Stimulated activated CD8-positive, alpha-beta memory T cell treated with anti-CD3 and anti-CD28 coated beads, Interleukin-2, amount 100 ng/mL, for 48 hours (primary cell): ENCODE results near the gene IFNA14.
"Not testable (repeated sequence)": the region's sequence is repeated elsewhere in the genome, so short reads cannot be mapped to it uniquely, and the experiment has no call there.

Source experiments
- DNase-seq, 2 donors: peaks; one replicate each; pipeline ENCODE4 v3.0.0-alpha.2; 2020; ENCODE audit warnings: low read depth in 2 of 2

The IFNA14 gene

DNA sequence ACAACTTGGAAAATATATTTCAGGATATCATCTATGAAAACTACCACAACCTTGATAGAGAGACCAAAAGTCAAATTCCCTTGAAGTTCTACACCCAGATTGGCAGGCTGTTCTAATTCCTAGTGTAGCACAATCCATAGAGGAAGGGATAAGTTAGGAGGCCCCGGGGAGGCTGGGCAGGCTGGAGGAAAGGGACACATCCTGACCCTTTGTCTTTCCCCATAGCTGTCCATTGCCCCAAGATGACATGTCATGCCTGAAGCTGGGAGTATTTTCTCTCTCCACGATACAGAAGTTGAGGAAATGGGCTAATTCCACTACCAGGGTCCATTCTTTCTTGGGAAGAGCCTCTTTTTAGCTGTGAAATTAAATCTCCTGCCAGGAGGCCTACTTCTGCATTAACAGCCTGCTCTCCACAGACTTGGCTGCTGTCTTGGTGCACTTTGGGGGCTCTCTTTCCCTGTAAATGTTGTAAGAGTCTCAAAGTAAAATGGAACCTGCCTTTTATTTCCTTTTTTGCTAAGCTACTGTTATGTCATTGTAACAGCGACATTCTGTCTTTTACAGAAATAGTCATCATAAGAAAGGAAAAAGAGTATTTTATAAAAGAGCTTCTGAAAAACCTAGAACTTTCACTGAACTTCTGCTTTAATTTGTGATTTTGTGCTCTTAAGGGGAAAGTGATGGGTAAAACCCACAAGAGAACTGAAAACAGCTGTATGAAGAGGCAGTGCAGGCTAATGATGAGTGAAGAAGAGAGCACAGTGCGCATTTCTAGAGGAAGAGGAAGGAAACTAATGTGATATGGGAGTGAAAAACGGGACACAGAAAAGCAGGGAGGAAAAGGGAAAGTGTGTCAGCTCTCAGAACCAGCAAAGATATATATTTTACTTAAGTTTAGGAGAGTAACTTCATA, 26.1 kb downstream of the IFNA14 start:
- not testable (repeated sequence) for DNase-seq

DNA sequence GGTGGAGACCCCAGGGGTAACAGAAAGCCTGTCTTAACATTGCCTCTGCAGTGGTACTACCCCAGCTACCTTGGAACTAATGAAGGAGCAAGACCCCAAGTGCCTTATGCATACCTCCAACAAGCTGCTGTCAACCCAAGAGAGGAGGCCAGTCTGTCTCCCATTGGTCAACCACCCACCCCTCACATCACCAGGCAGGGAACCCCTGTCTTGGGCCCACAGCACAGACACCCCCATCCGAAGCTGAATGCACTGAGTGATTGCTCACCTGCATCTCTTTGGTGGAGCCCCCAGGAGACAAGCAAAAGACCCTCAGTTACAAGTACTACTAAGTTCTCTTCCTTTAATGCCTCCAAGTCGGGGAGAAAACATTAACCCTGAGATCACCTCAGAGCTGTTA, 27.6 kb downstream of the IFNA14 start:
- DNase-seq = not testable (repeated sequence)

DNA sequence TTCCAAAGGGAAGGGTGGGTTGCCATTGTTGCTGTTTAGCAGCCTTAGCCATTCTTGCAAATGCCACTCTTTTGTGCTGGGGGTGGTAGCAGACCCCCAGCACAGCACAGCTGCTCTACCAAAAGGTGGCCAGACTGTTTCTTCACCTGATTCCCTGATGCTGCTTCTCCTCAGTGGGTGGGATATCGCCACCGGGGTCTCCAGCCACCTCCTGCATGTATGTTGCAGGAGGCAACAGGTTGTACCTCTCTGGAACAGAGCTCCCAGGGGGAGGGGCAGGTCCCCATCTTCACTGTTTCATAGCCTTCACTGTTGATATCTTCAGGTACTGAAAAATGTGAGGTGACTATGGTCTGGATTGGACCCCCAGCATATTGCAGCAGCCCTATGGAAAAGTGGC, 29.0 kb downstream of the IFNA14 start:
- not testable (repeated sequence) for DNase-seq

DNA sequence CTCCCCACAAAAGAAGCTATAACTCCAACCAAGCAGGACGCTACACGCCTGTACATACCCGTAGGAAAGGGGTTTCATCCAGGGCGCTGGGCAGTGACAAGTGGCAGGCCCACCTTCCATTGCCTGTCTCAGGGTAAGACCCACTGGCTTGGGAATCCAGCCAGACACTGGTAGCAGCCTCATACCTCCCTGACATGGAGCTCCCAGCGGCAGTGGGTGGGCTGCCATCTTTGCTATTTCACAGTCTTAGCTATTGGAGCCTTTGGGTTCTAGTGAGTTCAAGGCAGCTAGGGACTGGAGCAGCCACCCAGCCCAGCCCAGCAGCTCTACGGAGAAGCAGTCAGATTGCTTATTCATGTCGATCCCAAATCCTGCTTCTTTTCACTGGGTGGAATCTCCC, 29.5 kb downstream of the IFNA14 start:
- no peak for DNase-seq

DNA sequence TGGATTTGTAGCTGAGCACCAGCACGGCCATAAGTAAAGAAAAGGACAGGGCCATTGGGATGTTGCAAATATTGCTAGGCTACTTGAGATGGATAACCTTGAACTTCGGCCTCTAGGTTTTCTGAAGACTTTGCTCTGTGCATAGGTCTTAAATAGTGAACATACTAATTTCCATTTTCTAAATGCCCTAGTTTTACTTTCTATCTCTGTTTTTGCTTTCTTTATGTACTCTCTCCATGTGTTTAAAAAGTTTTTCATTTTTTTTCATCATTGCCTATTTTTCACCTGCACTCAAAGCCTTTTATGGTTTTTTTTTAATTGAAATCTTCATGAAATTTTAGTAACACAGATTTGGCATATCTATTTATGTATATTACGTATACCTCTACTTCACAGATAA, 32.8 kb downstream of the IFNA14 start, which contains the start of gene IFNA10:
Gene IFNA10, minus strand, starts transcription at position 101 of the 400 bp plus-strand sequence. Its CDS starts 46 bp downstream, at position 55.
- not testable (repeated sequence) for DNase-seq

DNA sequence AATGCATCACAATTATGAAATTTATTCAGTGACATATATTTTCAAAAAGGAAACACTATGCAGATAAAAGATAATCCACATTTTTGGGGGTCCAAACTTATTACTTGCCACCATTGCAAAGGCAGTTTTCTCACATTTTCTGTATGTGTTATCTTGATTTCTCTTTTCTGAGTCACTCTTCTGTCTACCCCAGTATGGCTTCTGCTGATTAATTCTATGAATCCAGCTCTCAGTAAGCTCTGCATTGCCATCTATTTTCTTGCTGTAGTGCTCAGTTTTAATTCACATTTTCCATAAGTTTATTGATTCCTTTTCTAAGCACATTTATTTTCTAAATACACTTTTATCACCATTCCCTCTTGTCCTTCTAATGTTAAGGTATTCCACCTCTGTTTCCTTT, 34.6 kb downstream of the IFNA14 start:
- no peak for DNase-seq

DNA sequence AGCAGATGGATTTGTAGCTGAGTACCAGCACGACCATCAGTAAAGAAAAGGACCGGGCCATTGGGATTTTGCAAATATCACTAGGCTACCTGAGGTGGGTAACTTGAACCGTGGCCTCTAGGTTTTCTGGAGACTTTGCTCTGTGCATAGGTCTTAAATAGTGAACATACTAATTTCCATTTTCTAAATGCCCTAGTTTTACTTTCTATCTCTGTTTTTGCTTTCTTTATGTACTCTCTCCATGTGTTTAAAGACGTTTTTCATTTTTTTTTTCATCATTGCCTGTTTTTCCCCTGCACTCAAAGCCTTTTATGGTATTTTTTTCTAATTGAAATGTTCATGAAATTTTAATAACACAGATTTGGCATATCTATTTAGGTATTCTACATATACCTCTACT, 37.7 kb downstream of the IFNA14 start, which contains the start of gene IFNA7:
Gene IFNA7, minus strand, starts transcription at position 101 of the 400 bp plus-strand sequence. Its CDS starts 40 bp downstream, at position 61.
- DNase-seq = not testable (repeated sequence)

DNA sequence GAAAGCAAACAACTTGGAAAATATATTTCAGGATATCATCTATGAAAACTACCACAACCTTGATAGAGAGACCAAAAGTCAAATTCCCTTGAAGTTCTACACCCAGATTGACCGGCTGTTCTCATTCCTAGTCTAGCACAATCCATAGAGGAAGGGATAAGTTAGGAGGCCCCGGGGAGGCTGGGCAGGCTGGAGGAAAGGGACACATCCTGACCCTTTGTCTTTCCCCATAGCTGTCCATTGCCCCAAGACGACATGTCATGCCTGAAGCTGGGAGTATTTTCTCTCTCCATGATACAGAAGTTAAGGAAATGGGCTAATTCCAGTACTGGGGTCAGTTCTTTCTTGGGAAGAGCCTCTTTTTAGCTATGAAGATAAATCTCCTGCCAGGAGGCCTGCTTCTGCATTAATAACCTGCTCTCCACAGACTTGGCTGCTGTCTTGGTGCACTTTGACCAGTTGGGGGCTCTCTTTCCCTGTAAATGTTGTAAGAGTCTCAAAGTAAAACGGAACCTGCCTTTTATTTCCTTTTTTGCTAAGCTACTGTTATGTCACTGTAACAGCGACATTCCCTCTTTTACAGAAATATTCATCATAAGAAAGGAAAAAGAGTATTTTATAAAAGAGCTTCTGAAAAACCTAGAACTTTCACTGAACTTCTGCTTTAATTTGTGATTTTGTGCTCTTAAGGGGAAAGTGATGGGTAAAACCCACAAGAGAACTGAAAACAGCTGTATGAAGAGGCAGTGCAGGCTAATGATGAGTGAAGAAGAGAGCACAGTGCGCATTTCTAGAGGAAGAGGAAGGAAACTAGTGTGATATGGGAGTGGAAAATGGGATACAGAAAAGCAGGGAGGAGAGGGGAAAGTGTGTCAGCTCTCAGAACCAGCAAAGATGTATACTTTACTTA, 44.7 kb downstream of the IFNA14 start:
- DNase-seq = not testable (repeated sequence)
